Astrocyte (in vitro differentiated cells and primary cell): ENCODE measurements around the gene DNAJC18.

ENCODE experiments used
- CTCF ChIP-seq: IDR thresholded peaks from 2 replicates; pipeline ENCODE4 v1.5.1; 2011; ENCODE audit warnings: low read depth, mild to moderate bottlenecking, inconsistent platforms, low read length, moderate library complexity; ENCODE audit not compliant: insufficient read depth
- EZH2 ChIP-seq: IDR thresholded peaks from 2 replicates; pipeline ENCODE4 v1.6.1; 2012; ENCODE audit warnings: mild to moderate bottlenecking, low read length, inconsistent platforms; ENCODE audit not compliant: insufficient read depth

GRCh38 chr5:139392678-139393496 is 46.4 kb downstream of the DNAJC18 start:
- TF ChIP-seq CTCF (peak; percentile 16), EZH2 (peak; percentile 51)
